NCI-H2171 (cell line): ENCODE results near the gene ZSWIM6.

Source experiments
- DNase-seq: peaks from one replicate; lab custom pipeline; 2025; lab: John Stamatoyannopoulos, UW

The ZSWIM6 gene

GRCh38 chr5:61595426-61595825 lies 263.4 kb downstream of the ZSWIM6 start:
- no peak for DNase-seq
